ENCODE results near the gene BEND5.
A peak's percentile ranks its signal among the peaks of the same experiment; 100 is the strongest.

Gene BEND5

DNA sequence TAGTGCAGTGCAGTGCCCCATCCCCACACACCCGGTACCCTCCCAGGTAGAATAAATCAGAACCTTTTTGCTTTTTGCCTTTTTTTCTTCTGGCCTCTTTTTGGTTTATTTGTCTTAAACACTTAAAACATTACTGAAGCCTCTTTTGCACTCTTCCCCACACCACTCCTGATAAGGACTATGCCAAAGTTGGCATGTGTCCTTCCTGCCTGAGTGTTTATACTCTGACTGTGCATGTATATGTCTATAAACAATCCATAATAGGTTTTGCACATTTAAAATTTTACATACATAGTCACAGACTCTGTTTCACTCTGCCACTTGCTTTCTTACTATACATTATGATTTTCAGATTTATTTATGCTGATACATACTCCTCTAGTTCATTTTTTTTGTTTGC is 59.6 kb downstream of the BEND5 start:
- Histone ChIP-seq H3K56ac (ENCODE audit: low read length) (no peak overlapping the region), H3K79me2 (ENCODE audit: control insufficient read depth, insufficient read depth, low read length) (no peaks in the 10 kb centered on the region), H3K79me1 (ENCODE audit: low read length) (no peaks in the 10 kb centered on the region), H3K27ac (ENCODE audit: low read depth, low read length) (no peak overlapping the region), H3K4ac (ENCODE audit: low read depth, low read length) (no peak overlapping the region), H4K5ac (ENCODE audit: low read length) (no peak overlapping the region), H3K36me3 (ENCODE audit: control insufficient read depth, insufficient read depth, low read length) (no peaks in the 10 kb centered on the region), H2BK5ac (ENCODE audit: low read length) (no peak overlapping the region), H3K4me3 (ENCODE audit: low read length) (no peak overlapping the region), H3K18ac (ENCODE audit: low read length) (no peak overlapping the region), H3K23ac (ENCODE audit: low read length) (no peak overlapping the region), H2AK5ac (ENCODE audit: low read length) (no peak overlapping the region), H4K8ac (ENCODE audit: low read depth, low read length) (no peak overlapping the region), H3K9ac (ENCODE audit: low read length) (no peak overlapping the region), H2BK15ac (replicated peaks; ENCODE audit: low read depth) (no peak overlapping the region), H3K27me3 (ENCODE audit: insufficient read depth, low read length, poor library complexity) (no peaks in the 10 kb centered on the region), H3K4me2 (ENCODE audit: low read length) (no peak overlapping the region), H3K4me1 (ENCODE audit: control insufficient read depth, low read depth, low read length) (no peaks in the 10 kb centered on the region), H2BK120ac (ENCODE audit: low read depth, low read length) (no peak overlapping the region)
- no CpG with 5 or more reads among the region's 1 CpG for WGBS (ENCODE audit: extremely low coverage, insufficient coverage, low lambda C conversion rate)
- DNase-seq, result no peak

DNA sequence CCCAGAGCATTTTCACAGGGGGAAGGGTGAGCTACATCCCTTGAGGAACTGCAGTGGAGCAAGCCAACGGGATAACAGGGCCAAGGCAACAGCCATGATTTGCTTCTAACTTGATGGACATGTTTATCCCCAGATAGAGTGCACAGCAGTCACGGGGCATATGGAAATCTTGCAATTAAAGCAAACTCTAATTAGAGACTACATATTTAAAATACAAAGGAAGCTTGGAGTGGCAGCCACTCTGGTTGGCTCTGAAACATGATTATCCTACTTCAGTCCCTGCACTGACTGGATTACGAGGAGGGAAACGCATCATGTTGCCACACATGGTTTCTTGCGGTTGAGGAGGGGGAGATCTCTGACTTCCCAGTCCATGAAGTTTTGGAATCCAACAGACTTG is 60.8 kb downstream of the BEND5 start:
- Histone ChIP-seq H4K5ac (ENCODE audit: low read length) (no peak overlapping the region), H3K4me2 (ENCODE audit: low read length) (no peak overlapping the region), H2BK5ac (ENCODE audit: low read length) (no peak overlapping the region), H3K4me1 (ENCODE audit: control insufficient read depth, low read depth, low read length) (no peaks in the 10 kb centered on the region), H3K18ac (ENCODE audit: low read length) (no peak overlapping the region), H3K36me3 (ENCODE audit: control insufficient read depth, insufficient read depth, low read length) (no peaks in the 10 kb centered on the region), H3K9ac (ENCODE audit: low read length) (no peak overlapping the region), H3K79me2 (ENCODE audit: control insufficient read depth, insufficient read depth, low read length) (no peaks in the 10 kb centered on the region), H3K79me1 (ENCODE audit: low read length) (no peaks in the 10 kb centered on the region), H3K4ac (ENCODE audit: low read depth, low read length) (no peak overlapping the region), H3K27ac (ENCODE audit: low read depth, low read length) (no peak overlapping the region), H3K4me3 (ENCODE audit: low read length) (no peak overlapping the region), H3K56ac (ENCODE audit: low read length) (no peak overlapping the region), H2BK15ac (replicated peaks; ENCODE audit: low read depth) (no peak overlapping the region), H3K27me3 (ENCODE audit: insufficient read depth, low read length, poor library complexity) (no peaks in the 10 kb centered on the region), H2BK120ac (ENCODE audit: low read depth, low read length) (no peak overlapping the region), H3K23ac (ENCODE audit: low read length) (no peak overlapping the region), H4K8ac (ENCODE audit: low read depth, low read length) (no peak overlapping the region), H2AK5ac (ENCODE audit: low read length) (no peak overlapping the region)
- WGBS (ENCODE audit: extremely low coverage, insufficient coverage, low lambda C conversion rate), result no CpG with 5 or more reads among the region's 5 CpGs
- no peak for DNase-seq

DNA sequence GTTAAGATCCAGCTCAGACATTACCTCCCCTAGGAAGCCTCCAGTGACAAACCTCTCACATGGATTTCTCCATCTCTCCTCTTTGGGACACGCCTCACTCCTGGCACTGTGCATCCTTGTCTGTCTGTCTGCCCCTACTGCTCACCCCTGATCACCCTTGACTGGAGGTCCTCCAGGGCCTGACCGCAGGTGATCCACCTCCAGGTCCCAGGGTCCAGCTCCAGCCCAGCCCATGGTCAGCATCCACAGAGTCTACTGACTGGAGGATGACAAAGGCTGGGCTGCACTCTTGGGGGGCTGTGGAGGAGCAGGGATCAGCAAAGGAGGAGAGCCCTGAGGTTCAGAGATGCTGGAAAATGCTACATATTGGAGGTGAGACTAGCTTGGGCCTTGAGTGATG is 65.8 kb downstream of the BEND5 start:
- no peak overlapping the region for H4K8ac ChIP-seq (ENCODE audit: low read depth, low read length)
- no peak overlapping the region for H2BK15ac ChIP-seq (replicated peaks; ENCODE audit: low read depth)
- DNase-seq, result no peak
- no peaks in the 10 kb centered on the region for H3K4me1 ChIP-seq (ENCODE audit: control insufficient read depth, low read depth, low read length)
- no peak overlapping the region for H3K56ac ChIP-seq (ENCODE audit: low read length)
- no peak overlapping the region for H3K4me3 ChIP-seq (ENCODE audit: low read length)
- no peak overlapping the region for H3K4ac ChIP-seq (ENCODE audit: low read depth, low read length)
- no peak overlapping the region for H4K5ac ChIP-seq (ENCODE audit: low read length)
- H2BK5ac ChIP-seq (ENCODE audit: low read length), result no peak overlapping the region
- no peak overlapping the region for H2BK120ac ChIP-seq (ENCODE audit: low read depth, low read length)
- H3K79me2 ChIP-seq (ENCODE audit: control insufficient read depth, insufficient read depth, low read length), result no peaks in the 10 kb centered on the region
- H3K9ac ChIP-seq (ENCODE audit: low read length), result no peak overlapping the region
- no peaks in the 10 kb centered on the region for H3K27me3 ChIP-seq (ENCODE audit: insufficient read depth, low read length, poor library complexity)
- H3K18ac ChIP-seq (ENCODE audit: low read length), result no peak overlapping the region
- WGBS (ENCODE audit: extremely low coverage, insufficient coverage, low lambda C conversion rate), result no CpG with 5 or more reads among the region's 2 CpGs
- no peak overlapping the region for H3K4me2 ChIP-seq (ENCODE audit: low read length)
- no peak overlapping the region for H3K27ac ChIP-seq (ENCODE audit: low read depth, low read length)
- no peak overlapping the region for H3K23ac ChIP-seq (ENCODE audit: low read length)
- H2AK5ac ChIP-seq (ENCODE audit: low read length), result no peak overlapping the region
- no peaks in the 10 kb centered on the region for H3K79me1 ChIP-seq (ENCODE audit: low read length)
- no peaks in the 10 kb centered on the region for H3K36me3 ChIP-seq (ENCODE audit: control insufficient read depth, insufficient read depth, low read length)

DNA sequence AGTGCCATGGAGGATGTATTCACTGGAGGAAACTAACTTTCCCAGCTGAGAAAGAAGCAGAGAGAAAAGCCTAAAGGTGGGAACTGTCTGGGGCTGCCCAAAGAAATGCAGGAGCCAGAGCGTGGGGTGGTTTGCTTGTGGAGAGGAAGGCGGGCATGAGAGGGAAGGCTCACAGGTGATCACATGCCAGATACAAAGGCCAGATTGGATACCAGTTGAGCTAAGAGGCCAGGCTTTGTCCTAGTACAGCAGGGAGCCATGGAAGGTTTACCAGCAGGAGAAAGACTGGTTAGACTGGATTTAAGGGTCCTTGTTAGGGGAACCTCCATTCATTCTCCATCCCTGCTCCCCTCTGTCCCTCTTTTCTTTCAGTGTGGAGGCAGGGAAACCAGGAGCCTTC is 66.4 kb downstream of the BEND5 start:
- Histone ChIP-seq H3K27me3 (ENCODE audit: insufficient read depth, low read length, poor library complexity) (no peaks in the 10 kb centered on the region), H3K27ac (ENCODE audit: low read depth, low read length) (no peak overlapping the region), H2BK15ac (replicated peaks; ENCODE audit: low read depth) (no peak overlapping the region), H3K9ac (ENCODE audit: low read length) (no peak overlapping the region), H4K8ac (ENCODE audit: low read depth, low read length) (no peak overlapping the region), H3K56ac (ENCODE audit: low read length) (no peak overlapping the region), H3K36me3 (ENCODE audit: control insufficient read depth, insufficient read depth, low read length) (no peaks in the 10 kb centered on the region), H3K4me2 (ENCODE audit: low read length) (no peak overlapping the region), H3K79me1 (ENCODE audit: low read length) (no peaks in the 10 kb centered on the region), H2AK5ac (ENCODE audit: low read length) (no peak overlapping the region), H3K4me3 (ENCODE audit: low read length) (no peak overlapping the region), H2BK120ac (ENCODE audit: low read depth, low read length) (no peak overlapping the region), H3K18ac (ENCODE audit: low read length) (no peak overlapping the region), H3K4me1 (ENCODE audit: control insufficient read depth, low read depth, low read length) (no peaks in the 10 kb centered on the region), H3K23ac (ENCODE audit: low read length) (no peak overlapping the region), H3K4ac (ENCODE audit: low read depth, low read length) (no peak overlapping the region), H2BK5ac (ENCODE audit: low read length) (no peak overlapping the region), H4K5ac (ENCODE audit: low read length) (no peak overlapping the region), H3K79me2 (ENCODE audit: control insufficient read depth, insufficient read depth, low read length) (no peaks in the 10 kb centered on the region)
- no CpG with 5 or more reads among the region's 2 CpGs for WGBS (ENCODE audit: extremely low coverage, insufficient coverage, low lambda C conversion rate)
- DNase-seq, result peak; percentile 15

DNA sequence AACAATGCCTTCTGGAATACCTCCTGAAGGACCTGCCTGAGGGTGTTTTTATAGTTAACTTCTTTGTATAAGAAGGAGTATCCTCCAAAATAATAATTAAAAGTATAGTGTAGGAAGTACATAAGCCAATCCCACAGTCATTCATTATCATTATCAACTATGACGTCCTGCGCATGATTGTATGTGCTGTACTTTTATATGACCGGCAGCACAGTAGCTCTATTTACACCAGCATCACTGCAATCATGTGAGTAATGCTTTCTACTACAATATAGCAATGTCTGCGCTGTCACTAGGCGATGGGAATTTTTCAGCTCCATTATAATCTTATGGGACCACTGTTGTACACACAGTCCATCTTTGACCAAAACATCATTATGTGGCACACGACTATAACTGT is 72.0 kb downstream of the BEND5 start:
- H3K56ac ChIP-seq (ENCODE audit: low read length), result no peak overlapping the region
- WGBS (ENCODE audit: extremely low coverage, insufficient coverage, low lambda C conversion rate), result no CpG with 5 or more reads among the region's 6 CpGs
- no peaks in the 10 kb centered on the region for H3K36me3 ChIP-seq (ENCODE audit: control insufficient read depth, insufficient read depth, low read length)
- H3K4me3 ChIP-seq (ENCODE audit: low read length), result no peak overlapping the region
- DNase-seq, result no peak
- H2BK5ac ChIP-seq (ENCODE audit: low read length), result no peak overlapping the region
- H3K27me3 ChIP-seq (ENCODE audit: insufficient read depth, low read length, poor library complexity), result no peaks in the 10 kb centered on the region
- H3K9ac ChIP-seq (ENCODE audit: low read length), result no peak overlapping the region
- no peak overlapping the region for H2BK15ac ChIP-seq (replicated peaks; ENCODE audit: low read depth)
- H2AK5ac ChIP-seq (ENCODE audit: low read length), result no peak overlapping the region
- H4K8ac ChIP-seq (ENCODE audit: low read depth, low read length), result no peak overlapping the region
- H3K79me2 ChIP-seq (ENCODE audit: control insufficient read depth, insufficient read depth, low read length), result no peaks in the 10 kb centered on the region
- no peaks in the 10 kb centered on the region for H3K79me1 ChIP-seq (ENCODE audit: low read length)
- H3K4me1 ChIP-seq (ENCODE audit: control insufficient read depth, low read depth, low read length), result no peaks in the 10 kb centered on the region
- no peak overlapping the region for H3K4me2 ChIP-seq (ENCODE audit: low read length)
- H3K27ac ChIP-seq (ENCODE audit: low read depth, low read length), result no peak overlapping the region
- H4K5ac ChIP-seq (ENCODE audit: low read length), result no peak overlapping the region
- no peak overlapping the region for H3K23ac ChIP-seq (ENCODE audit: low read length)
- H2BK120ac ChIP-seq (ENCODE audit: low read depth, low read length), result no peak overlapping the region
- H3K18ac ChIP-seq (ENCODE audit: low read length), result no peak overlapping the region
- H3K4ac ChIP-seq (ENCODE audit: low read depth, low read length), result no peak overlapping the region

DNA sequence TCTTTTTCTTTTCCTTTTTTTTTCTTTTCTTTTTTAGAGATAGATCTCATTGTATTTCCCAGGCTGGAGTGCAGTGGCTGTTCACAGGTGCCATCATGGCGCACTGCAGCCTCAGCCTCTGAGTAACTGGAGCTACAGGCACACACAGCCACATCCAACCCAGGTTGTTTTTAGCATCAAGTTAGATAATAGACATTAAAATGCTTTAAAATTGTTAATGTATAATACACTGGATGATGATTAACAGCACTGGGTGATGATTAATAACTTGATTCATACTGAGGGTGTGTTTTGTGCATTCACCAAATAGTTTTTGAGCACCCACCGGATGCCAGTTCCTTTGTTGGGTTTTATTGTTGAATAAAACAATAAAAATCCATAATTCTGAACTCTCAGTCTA is 75.2 kb downstream of the BEND5 start:
- Histone ChIP-seq H3K4ac (ENCODE audit: low read depth, low read length) (no peak overlapping the region), H3K4me1 (ENCODE audit: control insufficient read depth, low read depth, low read length) (no peaks in the 10 kb centered on the region), H3K36me3 (ENCODE audit: control insufficient read depth, insufficient read depth, low read length) (no peaks in the 10 kb centered on the region), H2BK120ac (ENCODE audit: low read depth, low read length) (no peak overlapping the region), H3K4me2 (ENCODE audit: low read length) (no peak overlapping the region), H3K23ac (ENCODE audit: low read length) (no peak overlapping the region), H3K18ac (ENCODE audit: low read length) (no peak overlapping the region), H3K56ac (ENCODE audit: low read length) (no peak overlapping the region), H2BK15ac (replicated peaks; ENCODE audit: low read depth) (no peak overlapping the region), H3K27me3 (ENCODE audit: insufficient read depth, low read length, poor library complexity) (no peaks in the 10 kb centered on the region), H3K79me2 (ENCODE audit: control insufficient read depth, insufficient read depth, low read length) (no peaks in the 10 kb centered on the region), H3K27ac (ENCODE audit: low read depth, low read length) (no peak overlapping the region), H3K4me3 (ENCODE audit: low read length) (no peak overlapping the region), H3K9ac (ENCODE audit: low read length) (no peak overlapping the region), H3K79me1 (ENCODE audit: low read length) (no peaks in the 10 kb centered on the region), H2AK5ac (ENCODE audit: low read length) (no peak overlapping the region), H2BK5ac (ENCODE audit: low read length) (no peak overlapping the region), H4K5ac (ENCODE audit: low read length) (no peak overlapping the region), H4K8ac (ENCODE audit: low read depth, low read length) (no peak overlapping the region)
- no peak for DNase-seq
- no CpG with 5 or more reads among the region's 2 CpGs for WGBS (ENCODE audit: extremely low coverage, insufficient coverage, low lambda C conversion rate)

All from mesendoderm (in vitro differentiated cells).